ENCODE data around the gene TEX9.
"Not testable (repeated sequence)": the region's sequence is repeated elsewhere in the genome, so short reads cannot be mapped to it uniquely, and the experiment has no call there.

TEX9 gene

GRCh38 chr15:56367156-56367555 lies 1.9 kb downstream of the TEX9 start:
- DNase-seq: no peak

GRCh38 chr15:56369234-56369633 lies 4.0 kb downstream of the TEX9 start:
- no peak for DNase-seq

GRCh38 chr15:56371495-56372147 lies 6.4 kb downstream of the TEX9 start:
- no peak for DNase-seq

- not testable (repeated sequence) for DNase-seq
These were observed 9.5 kb downstream of the TEX9 start for GRCh38 chr15:56374693-56375092.

- not testable (repeated sequence) for DNase-seq
These were observed 12.6 kb downstream of the TEX9 start for GRCh38 chr15:56377822-56378221.

- no peak for DNase-seq
These were observed 17.8 kb downstream of the TEX9 start for GRCh38 chr15:56383010-56383409.

- no peak for DNase-seq
These were observed 20.7 kb downstream of the TEX9 start for GRCh38 chr15:56385908-56386307.

GRCh38 chr15:56390739-56391267 lies 25.6 kb downstream of the TEX9 start:
- peak; percentile 30 for DNase-seq

- DNase-seq: no peak
These were observed 28.1 kb downstream of the TEX9 start for GRCh38 chr15:56393277-56393676.

GRCh38 chr15:56394909-56395308 lies 29.7 kb downstream of the TEX9 start:
- DNase-seq: no peak

- DNase-seq: not testable (repeated sequence)
These were observed 32.1 kb downstream of the TEX9 start for GRCh38 chr15:56397325-56397724.

- DNase-seq: not testable (repeated sequence)
These were observed 34.0 kb downstream of the TEX9 start for GRCh38 chr15:56399209-56399608.

GRCh38 chr15:56410721-56411120 lies 45.5 kb downstream of the TEX9 start:
- no peak for DNase-seq

GRCh38 chr15:56411122-56411749 lies 46.0 kb downstream of the TEX9 start:
- peak; percentile 1 for DNase-seq

GRCh38 chr15:56413114-56413733 lies 48.0 kb downstream of the TEX9 start:
- not testable (repeated sequence) for DNase-seq

- no peak for DNase-seq
These were observed 60.0 kb downstream of the TEX9 start for GRCh38 chr15:56425276-56425675.

GRCh38 chr15:56425976-56426375 lies 60.8 kb downstream of the TEX9 start:
- no peak for DNase-seq

GRCh38 chr15:56428821-56429458 lies 63.7 kb downstream of the TEX9 start:
- DNase-seq: peak; percentile 23

GRCh38 chr15:56432304-56432703 lies 67.1 kb downstream of the TEX9 start:
- no peak for DNase-seq

- DNase-seq: peak; percentile 0
These were observed 75.1 kb downstream of the TEX9 start for GRCh38 chr15:56440214-56440770.

GRCh38 chr15:56442354-56442753 lies 77.1 kb downstream of the TEX9 start:
- no peak for DNase-seq

- DNase-seq: no peak
These were observed 80.5 kb downstream of the TEX9 start for GRCh38 chr15:56445746-56446145.

GRCh38 chr15:56454836-56455235 lies 89.6 kb downstream of the TEX9 start:
- no peak for DNase-seq
